Measurements from ENCODE around the gene NRG2. TPM values are rescaled to one million over a fixed set of nuclear protein-coding genes. Genes with fewer than 3 reads are reported as not detected.

Gene NRG2
- total RNA-seq, 1 experiment from 2014 or later: 1.8 TPM

- ATAC-seq: no peak
- no TSS peak for BruUV-seq (replicated peaks)
- POLR2A ChIA-PET (ENCODE audit: unreplicated experiment): no interaction called here
- Histone ChIP-seq H3K27me3 (ENCODE audit: low read length) (no peaks in the 10 kb centered on the region), H3K4me1 (ENCODE audit: insufficient read depth, low read length) (no peaks in the 10 kb centered on the region), H3K4me2 (ENCODE audit: low read length) (no peak overlapping the region), H3K4me3 (ENCODE audit: low read length) (no peak overlapping the region), H3F3A (ENCODE audit: low read length, unreplicated experiment) (no peaks in the 10 kb centered on the region), H3K79me2 (ENCODE audit: low read length) (no peaks in the 10 kb centered on the region), H4K20me1 (ENCODE audit: low read length) (no peaks in the 10 kb centered on the region), H3K27ac (ENCODE audit: low read length) (no peak overlapping the region), H3K9ac (ENCODE audit: low read length) (no peak overlapping the region), H3K9me2 (replicated peaks; ENCODE audit: low read length) (no peaks in the 10 kb centered on the region), H3K9me3 (ENCODE audit: low read length) (no peaks in the 10 kb centered on the region), H3K36me3 (ENCODE audit: low read depth, low read length) (no peaks in the 10 kb centered on the region), H2AFZ (ENCODE audit: low read length) (no peak overlapping the region)
- CTCF ChIA-PET: interaction anchor here (0.6 kb wide), 1 partner anchor 67 kb away, joined by 3 read pairs; no protein-coding TSS in a partner anchor
- DNase-seq: no peak
- intact Hi-C loops (cut with micrococcal nuclease): no loop called here
- TF ChIP-seq EZH2phosphoT487 (IDR thresholded peaks at IDR 0.05; ENCODE audit: borderline replicate concordance, low read length) (no peak), CTCF (conservative IDR thresholded peaks at IDR 0.05; ENCODE audit: low read depth, low read length) (no peak), EZH2 (IDR thresholded peaks at IDR 0.05; ENCODE audit: low read length, unreplicated experiment) (no peak)
Measured at GRCh38 chr5:139841549-139841948, 201.6 kb downstream of the NRG2 start.

- intact Hi-C loops (cut with micrococcal nuclease): no loop called here
- Histone ChIP-seq H3K4me2 (ENCODE audit: low read length) (no peak overlapping the region), H3K27ac (ENCODE audit: low read length) (no peak overlapping the region), H3K79me2 (ENCODE audit: low read length) (no peaks in the 10 kb centered on the region), H3K27me3 (ENCODE audit: low read length) (no peaks in the 10 kb centered on the region), H3F3A (ENCODE audit: low read length, unreplicated experiment) (no peaks in the 10 kb centered on the region), H2AFZ (ENCODE audit: low read length) (no peak overlapping the region), H3K36me3 (ENCODE audit: low read depth, low read length) (no peaks in the 10 kb centered on the region), H4K20me1 (ENCODE audit: low read length) (no peaks in the 10 kb centered on the region), H3K4me3 (ENCODE audit: low read length) (no peak overlapping the region), H3K9ac (ENCODE audit: low read length) (no peak overlapping the region), H3K9me3 (ENCODE audit: low read length) (no peaks in the 10 kb centered on the region), H3K9me2 (replicated peaks; ENCODE audit: low read length) (no peaks in the 10 kb centered on the region), H3K4me1 (ENCODE audit: insufficient read depth, low read length) (no peaks in the 10 kb centered on the region)
- ATAC-seq (no peak), DNase-seq (no peak)
- ChIA-PET CTCF (no interaction called here), POLR2A (ENCODE audit: unreplicated experiment) (no interaction called here)
- TF ChIP-seq EZH2phosphoT487 (IDR thresholded peaks at IDR 0.05; ENCODE audit: borderline replicate concordance, low read length) (no peak), EZH2 (IDR thresholded peaks at IDR 0.05; ENCODE audit: low read length, unreplicated experiment) (no peak), CTCF (conservative IDR thresholded peaks at IDR 0.05; ENCODE audit: low read depth, low read length) (no peak)
- no TSS peak for BruUV-seq (replicated peaks)
Measured at GRCh38 chr5:139839918-139840317, 203.2 kb downstream of the NRG2 start.

- no peaks in the 10 kb centered on the region for H3K4me1 ChIP-seq (ENCODE audit: insufficient read depth, low read length)
- no peak for DNase-seq
- H3K4me3 ChIP-seq (ENCODE audit: low read length): no peak overlapping the region
- H3K36me3 ChIP-seq (ENCODE audit: low read depth, low read length): no peaks in the 10 kb centered on the region
- CTCF ChIA-PET: no interaction called here
- H3K9ac ChIP-seq (ENCODE audit: low read length): no peak overlapping the region
- H2AFZ ChIP-seq (ENCODE audit: low read length): no peak overlapping the region
- BruUV-seq (replicated peaks): no TSS peak
- H3K79me2 ChIP-seq (ENCODE audit: low read length): no peaks in the 10 kb centered on the region
- no peaks in the 10 kb centered on the region for H4K20me1 ChIP-seq (ENCODE audit: low read length)
- intact Hi-C loops (cut with micrococcal nuclease): no loop called here
- no peaks in the 10 kb centered on the region for H3F3A ChIP-seq (ENCODE audit: low read length, unreplicated experiment)
- H3K9me2 ChIP-seq (replicated peaks; ENCODE audit: low read length): no peaks in the 10 kb centered on the region
- ATAC-seq: no peak
- H3K27me3 ChIP-seq (ENCODE audit: low read length): no peaks in the 10 kb centered on the region
- H3K27ac ChIP-seq (ENCODE audit: low read length): no peak overlapping the region
- TF ChIP-seq EZH2 (IDR thresholded peaks at IDR 0.05; ENCODE audit: low read length, unreplicated experiment) (no peak), EZH2phosphoT487 (IDR thresholded peaks at IDR 0.05; ENCODE audit: borderline replicate concordance, low read length) (no peak)
- POLR2A ChIA-PET (ENCODE audit: unreplicated experiment): no interaction called here
- H3K4me2 ChIP-seq (ENCODE audit: low read length): no peak overlapping the region
- H3K9me3 ChIP-seq (ENCODE audit: low read length): no peaks in the 10 kb centered on the region
Measured at GRCh38 chr5:139839232-139839815, 203.8 kb downstream of the NRG2 start.

All from PC-3 (cell line).